NB4 (cell line): Measurements from ENCODE around the gene KIAA1328.

ENCODE experiments used
- POLR2A ChIP-seq: IDR thresholded peaks from 2 replicates; pipeline ENCODE4 v1.6.1; 2011; ENCODE audit warnings: mild to moderate bottlenecking; ENCODE audit not compliant: insufficient read length; ENCODE audit errors: extremely low read depth
- TF ChIP-seq, protein P1 (sequence below): IDR thresholded peaks from one replicate; pipeline ENCODE4 v1.5.1; 2012; ENCODE audit warnings: low read depth, low read length
- TF ChIP-seq, protein P2 (sequence below): IDR thresholded peaks from 2 replicates; pipeline ENCODE4 v1.6.1; 2011; ENCODE audit warnings: low read depth, low read length

DNA sequence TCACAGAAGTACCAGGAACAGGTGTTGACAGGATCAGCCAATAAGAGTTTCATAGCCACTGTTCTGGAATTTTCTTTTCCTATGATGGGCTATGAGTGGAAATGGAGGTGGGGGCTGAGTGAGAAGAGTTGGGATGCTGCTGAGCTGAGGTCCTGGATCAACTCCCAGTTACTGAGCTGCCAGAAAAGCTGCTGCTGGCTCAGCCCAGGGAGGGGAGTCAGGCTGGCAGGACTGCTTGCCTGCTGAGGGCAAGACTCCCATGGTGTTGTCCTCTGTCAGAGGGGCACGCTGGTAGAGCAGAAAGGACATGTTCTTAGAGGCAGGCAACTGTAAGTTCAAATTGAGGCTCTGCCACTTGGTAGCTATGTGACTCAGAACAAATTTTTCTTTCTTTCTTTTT lies 11.9 kb upstream of the KIAA1328 start:
- TF ChIP-seq, protein P1, sequence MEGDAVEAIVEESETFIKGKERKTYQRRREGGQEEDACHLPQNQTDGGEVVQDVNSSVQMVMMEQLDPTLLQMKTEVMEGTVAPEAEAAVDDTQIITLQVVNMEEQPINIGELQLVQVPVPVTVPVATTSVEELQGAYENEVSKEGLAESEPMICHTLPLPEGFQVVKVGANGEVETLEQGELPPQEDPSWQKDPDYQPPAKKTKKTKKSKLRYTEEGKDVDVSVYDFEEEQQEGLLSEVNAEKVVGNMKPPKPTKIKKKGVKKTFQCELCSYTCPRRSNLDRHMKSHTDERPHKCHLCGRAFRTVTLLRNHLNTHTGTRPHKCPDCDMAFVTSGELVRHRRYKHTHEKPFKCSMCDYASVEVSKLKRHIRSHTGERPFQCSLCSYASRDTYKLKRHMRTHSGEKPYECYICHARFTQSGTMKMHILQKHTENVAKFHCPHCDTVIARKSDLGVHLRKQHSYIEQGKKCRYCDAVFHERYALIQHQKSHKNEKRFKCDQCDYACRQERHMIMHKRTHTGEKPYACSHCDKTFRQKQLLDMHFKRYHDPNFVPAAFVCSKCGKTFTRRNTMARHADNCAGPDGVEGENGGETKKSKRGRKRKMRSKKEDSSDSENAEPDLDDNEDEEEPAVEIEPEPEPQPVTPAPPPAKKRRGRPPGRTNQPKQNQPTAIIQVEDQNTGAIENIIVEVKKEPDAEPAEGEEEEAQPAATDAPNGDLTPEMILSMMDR = no peak
- TF ChIP-seq, protein P2, sequence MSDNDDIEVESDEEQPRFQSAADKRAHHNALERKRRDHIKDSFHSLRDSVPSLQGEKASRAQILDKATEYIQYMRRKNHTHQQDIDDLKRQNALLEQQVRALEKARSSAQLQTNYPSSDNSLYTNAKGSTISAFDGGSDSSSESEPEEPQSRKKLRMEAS = no peak
- TF ChIP-seq POLR2A = no peak
